NCI-H2196 (cell line): Measurements from ENCODE around the gene HYAL3.
"Not testable (repeated sequence)": the region's sequence is repeated elsewhere in the genome, so short reads cannot be mapped to it uniquely, and the experiment has no call there.

Experiments used
- DNase-seq: peaks from one replicate; lab custom pipeline; 2025; ENCODE audit not compliant: unreplicated experiment; lab: John Stamatoyannopoulos, UW

HYAL3 gene

DNA sequence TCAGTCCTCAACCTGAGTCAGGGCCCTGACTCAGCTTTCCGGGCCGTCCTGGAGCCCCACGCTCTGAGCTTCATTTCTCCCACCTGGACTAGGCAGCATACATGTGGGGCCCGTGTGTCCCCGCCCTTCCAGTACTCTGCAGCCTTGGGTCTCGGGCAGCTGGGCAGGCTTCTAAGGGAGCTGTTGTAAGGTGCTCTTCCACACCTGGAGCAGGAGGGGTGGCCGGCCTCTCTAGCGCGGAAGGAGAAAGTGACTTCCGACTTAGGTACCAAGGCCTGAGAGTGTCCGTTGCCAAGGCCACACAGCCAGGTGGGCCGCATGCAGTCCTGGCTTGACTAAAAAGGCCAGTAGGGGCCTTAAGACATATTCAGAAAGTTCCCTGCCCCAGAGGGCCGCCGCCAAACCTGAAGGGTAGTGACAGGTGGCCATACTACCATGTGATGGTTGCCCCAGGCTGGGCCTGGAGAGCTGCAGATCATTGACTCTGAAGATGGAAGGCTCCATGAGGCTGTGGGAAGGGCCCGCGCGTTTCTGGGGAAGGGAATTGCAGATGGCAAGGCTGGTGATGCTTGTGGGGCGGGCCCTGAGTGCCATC, 39.7 kb downstream of the HYAL3 start:
- DNase-seq: no peak

DNA sequence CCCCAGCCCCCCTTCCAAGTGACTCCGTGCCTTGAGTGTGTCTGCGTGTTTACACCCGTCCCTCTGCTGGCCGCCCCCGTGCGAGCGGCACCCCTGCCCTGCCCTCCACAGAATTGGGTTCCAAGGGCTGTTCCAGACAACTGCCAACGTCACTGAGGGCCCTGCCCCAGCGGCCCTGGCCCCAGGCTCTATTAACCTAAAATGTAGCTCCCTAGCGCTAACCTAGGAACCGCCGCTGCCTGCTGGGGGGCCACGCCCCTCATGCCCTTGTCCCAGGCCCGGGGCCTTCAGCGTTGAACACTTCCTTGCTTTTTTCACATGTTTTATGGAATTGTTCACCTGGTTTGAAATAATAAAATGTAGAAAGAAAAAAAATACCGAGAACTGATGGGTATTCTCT, 40.2 kb downstream of the HYAL3 start:
- DNase-seq: no peak

- no peak for DNase-seq
Observed at GRCh38 chr3:50258029-50258680, 41.0 kb downstream of the HYAL3 start.

GRCh38 chr3:50256978-50257890, 42.0 kb downstream of the HYAL3 start:
- DNase-seq: peak; percentile 24

DNA sequence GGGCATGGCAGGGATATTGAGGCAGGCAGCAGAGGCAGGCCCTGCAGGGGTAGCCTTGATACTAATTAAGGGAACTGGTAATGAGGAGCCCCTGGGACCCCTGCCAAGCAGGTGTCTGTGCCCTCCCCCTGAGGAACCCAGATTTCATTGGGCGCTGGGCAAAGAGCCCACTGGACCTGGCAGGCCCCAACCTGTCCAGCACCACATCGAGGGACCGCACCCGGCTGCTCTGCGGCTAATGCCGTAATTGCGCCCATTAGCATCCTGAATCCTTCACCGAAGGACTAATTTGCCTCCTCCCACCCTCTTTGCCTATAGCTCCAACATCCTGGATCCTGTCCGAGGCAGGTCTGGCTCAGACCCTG, 44.0 kb downstream of the HYAL3 start:
- no peak for DNase-seq

DNA sequence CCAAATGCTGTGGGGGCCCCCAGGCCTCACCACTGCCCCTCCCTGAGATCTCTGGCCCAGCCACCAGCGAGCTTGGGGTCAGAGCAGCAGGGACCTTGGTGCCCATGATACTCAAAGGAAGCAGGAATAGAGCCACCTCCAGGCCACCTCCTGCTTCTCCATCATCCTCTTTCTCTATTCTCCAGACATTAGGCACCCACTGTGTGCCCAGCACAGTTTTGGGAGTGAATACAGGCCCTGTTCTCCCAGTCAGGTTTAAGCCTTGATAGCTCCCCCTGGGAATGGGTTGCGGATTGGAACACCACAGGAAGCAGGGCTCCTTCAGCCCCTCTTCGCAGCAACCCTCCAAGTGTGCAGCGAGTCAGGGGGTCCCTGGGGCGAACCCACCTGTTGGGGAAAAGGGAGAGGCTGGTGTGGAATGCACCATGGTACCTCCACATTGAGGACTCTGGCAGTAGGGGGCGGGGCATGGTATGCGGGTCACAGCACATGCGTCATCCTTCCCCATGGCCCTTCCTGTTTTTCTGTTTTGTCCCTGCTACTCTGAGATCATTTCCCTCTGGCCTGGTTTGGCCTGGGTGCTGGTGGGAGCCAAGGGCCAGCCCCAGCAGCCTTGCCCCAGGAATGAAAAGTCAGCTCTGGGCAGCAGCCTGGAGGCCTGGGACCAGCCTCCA, 44.5 kb downstream of the HYAL3 start:
- no peak for DNase-seq

- no peak for DNase-seq
Observed at GRCh38 chr3:50251220-50251619, 48.0 kb downstream of the HYAL3 start.

GRCh38 chr3:50250514-50250913, 48.7 kb downstream of the HYAL3 start:
- DNase-seq: no peak

GRCh38 chr3:50249457-50249856, 49.7 kb downstream of the HYAL3 start:
- DNase-seq: no peak

GRCh38 chr3:50248387-50248786, 50.8 kb downstream of the HYAL3 start:
- no peak for DNase-seq

DNA sequence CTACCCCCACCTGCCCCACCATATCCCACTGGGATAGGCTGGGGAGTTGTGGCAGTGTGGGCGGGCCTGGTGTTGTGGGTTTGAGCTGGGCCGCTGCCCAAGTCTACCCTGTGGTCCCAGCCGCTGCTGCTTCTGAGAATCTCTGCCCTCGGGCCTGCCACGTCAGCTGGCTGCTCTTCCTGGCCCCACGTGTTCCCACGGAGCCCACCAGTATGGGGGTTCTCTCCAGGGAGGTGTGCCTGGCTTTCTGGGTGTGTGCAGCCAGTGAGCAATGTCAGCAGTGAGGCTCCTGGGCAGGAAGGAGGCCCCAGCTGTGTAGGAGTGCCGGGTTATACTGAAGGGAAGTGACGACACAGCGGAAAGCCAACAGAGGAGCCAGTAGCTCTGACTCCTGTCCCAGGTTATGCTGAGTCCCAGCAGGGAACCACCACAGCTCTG, 52.7 kb downstream of the HYAL3 start:
- no peak for DNase-seq

GRCh38 chr3:50245831-50246516, 53.2 kb downstream of the HYAL3 start:
- DNase-seq: peak; percentile 85

- DNase-seq: no peak
Observed at GRCh38 chr3:50245251-50245745, 53.9 kb downstream of the HYAL3 start.

GRCh38 chr3:50244813-50245212, 54.4 kb downstream of the HYAL3 start:
- DNase-seq: not testable (repeated sequence)

- DNase-seq: no peak
Observed at GRCh38 chr3:50243543-50243895, 55.7 kb downstream of the HYAL3 start.

GRCh38 chr3:50242851-50243542, 56.2 kb downstream of the HYAL3 start:
- DNase-seq: no peak
